Limb (tissue), 2 donors: ENCODE measurements around the gene MTHFR.
A peak's percentile ranks its signal among the peaks of the same experiment; 100 is the strongest.

Experiments used
- DNase-seq, 2 donors: peaks; one replicate each; pipeline ENCODE4 v3.0.0-alpha.2; 2016; ENCODE audit errors: extremely low spot score in 2 of 2

The MTHFR gene

GRCh38 chr1:11761285-11761684 lies 44.5 kb downstream of the MTHFR start:
- DNase-seq = no peak

- DNase-seq = no peak
Measured at GRCh38 chr1:11759791-11760190, 46.0 kb downstream of the MTHFR start.

GRCh38 chr1:11757047-11757446 lies 48.7 kb downstream of the MTHFR start:
- DNase-seq = no peak

- DNase-seq = no peak
Measured at GRCh38 chr1:11753555-11754208, 52.1 kb downstream of the MTHFR start.

DNA sequence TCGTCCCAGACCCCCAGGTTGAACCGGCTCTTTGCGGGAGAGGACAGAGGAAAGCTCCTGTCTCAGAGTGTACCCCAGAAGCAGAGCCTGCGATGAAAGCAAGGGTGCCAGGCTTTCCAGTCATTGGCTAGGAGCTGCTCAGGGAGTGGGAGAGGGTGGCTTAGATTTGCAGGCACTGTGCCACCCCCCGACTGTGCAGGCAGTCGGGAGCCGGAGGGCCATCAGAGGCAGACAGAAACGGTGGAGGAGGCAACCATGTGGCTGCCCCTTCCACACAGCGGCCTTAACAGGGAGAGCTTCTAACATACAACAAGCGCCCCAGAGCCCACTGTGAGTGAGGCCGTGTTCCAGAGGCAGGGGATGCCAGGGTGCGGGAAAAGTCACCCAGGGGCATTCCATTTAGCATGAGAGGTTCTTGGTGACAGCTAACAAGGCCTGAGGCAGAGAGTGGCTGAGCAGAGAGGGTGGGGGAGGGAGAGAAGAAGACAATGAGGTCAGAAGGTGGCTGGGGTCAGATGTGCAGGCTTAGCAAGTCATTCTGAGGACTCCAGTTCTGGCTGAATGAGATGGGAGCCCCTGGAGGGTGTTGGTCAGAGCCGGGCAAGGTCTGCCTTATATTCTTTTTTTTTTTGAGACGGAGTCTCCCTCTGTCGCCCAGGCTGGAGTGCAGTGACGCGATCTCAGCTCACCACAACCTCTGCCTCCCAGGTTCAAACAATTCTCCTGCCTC lies 53.2 kb downstream of the MTHFR start:
- no peak for DNase-seq

- no peak for DNase-seq
Measured at GRCh38 chr1:11751087-11751486, 54.7 kb downstream of the MTHFR start.

DNA sequence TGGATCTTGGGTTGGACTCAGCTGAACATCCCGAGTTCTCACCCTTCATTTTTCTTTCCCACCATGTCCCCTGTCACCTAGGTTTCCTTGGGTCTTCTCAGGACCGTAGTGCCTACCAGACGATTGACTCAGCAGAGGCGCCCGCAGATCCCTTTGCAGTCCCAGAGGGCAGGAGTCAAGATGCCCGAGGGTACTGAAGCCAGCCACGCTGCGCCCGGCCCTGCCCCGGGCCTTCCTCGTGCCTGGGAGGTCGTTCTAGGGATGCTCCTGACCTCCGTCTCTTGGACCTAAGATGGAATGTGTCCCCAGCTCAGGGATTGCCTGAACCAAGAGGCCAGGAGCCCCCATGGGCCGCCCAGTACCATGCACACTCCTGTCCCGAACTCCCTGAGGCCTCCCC lies 55.8 kb downstream of the MTHFR start:
- DNase-seq = no peak

GRCh38 chr1:11749203-11749689 lies 56.5 kb downstream of the MTHFR start:
- no peak for DNase-seq

DNA sequence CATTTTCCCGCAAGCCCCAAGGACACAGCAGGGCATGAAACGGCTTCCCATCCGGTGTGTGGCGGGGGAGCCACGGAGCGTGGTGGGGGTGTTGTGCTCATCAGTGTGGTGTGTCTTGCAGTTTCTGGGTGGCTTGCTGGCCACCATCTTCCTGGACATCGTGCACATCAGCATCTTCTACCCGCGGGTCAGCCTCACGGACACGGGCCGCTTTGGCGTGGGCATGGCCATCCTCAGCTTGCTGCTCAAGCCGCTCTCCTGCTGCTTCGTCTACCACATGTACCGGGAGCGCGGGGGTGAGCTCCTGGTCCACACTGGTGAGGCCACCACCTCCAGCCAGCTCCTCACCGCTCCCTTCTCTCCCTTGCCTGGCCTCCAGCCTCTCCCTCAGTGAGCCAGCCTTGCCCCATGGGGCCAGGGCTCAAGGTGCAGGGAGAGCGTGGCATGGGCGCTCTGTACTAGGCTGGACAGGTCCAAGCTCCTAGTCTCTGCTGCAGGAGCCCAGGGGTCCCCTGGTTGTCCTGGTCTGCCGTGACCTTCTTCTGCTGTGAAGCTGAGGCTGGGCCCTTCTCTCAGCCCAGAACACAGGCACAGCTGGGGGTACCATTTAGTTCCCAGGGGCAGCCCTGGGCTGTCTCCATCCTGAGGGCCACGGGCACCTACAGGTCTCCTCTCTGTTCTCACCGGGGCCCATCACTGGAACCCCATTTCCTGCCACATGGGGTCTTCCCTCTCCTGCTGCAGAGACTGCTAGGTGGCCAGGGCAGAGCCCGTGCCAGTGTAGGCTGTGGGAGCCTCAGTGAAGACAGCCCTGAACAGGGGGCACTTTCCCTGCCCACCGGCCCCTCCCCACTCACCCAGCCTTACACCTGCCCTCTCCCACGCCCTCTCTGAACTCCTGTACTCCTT lies 57.2 kb downstream of the MTHFR start:
- DNase-seq = no peak

DNA sequence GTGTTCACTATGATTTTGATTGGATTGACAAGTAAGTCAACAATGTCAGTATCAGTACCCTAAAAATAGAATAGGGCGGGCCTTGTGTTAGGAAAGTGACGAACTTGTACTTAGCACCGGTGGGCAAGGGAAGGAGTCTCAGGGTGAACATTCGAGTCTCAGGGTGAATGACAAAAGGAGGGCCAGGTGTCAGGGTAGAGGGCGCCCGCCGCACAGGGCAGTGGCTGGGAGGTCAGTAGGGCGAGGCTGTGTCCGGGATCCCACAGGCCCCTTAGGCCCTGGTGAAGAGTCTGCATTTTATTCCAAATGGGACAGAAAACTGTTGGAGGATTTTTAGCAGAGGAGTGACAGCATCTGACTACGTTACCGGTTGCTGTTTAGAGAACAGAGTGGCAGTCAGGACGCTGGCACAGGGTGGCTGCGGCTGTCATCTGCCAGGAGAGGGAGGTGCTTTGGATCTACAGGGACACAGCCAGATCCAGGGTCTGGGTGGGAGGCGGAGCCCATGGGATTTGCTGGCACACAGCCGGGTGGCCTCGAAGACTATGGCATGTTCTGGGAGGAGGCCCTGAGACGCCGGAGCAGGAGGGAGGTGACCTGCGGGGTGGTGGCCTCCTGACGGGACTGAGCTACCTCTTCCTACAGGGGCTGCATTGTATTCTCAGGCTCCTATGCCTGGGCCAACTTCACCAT lies 58.8 kb downstream of the MTHFR start:
- no peak for DNase-seq

DNA sequence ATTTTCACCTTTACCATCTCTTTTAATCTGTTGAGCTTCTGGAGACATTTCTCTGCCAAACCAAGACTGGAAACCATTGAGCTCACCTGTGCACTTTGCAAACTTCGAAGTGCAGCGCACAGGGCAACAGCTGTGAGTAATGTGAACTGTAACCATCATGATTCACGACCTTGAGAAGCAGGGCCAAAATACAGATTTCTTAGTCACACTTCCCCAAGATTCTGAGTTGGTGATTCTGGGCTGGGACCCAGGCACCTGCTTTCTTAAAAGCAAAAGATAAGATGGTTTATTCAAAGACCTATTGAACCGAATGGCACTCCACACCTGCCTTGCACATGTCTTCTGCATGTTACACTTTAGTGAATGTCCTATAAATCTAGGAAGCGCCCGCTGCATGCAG lies 59.7 kb downstream of the MTHFR start:
- no peak for DNase-seq

- DNase-seq = no peak
Measured at GRCh38 chr1:11744287-11744686, 61.5 kb downstream of the MTHFR start.

- DNase-seq = no peak
Measured at GRCh38 chr1:11741919-11742558, 63.7 kb downstream of the MTHFR start.

DNA sequence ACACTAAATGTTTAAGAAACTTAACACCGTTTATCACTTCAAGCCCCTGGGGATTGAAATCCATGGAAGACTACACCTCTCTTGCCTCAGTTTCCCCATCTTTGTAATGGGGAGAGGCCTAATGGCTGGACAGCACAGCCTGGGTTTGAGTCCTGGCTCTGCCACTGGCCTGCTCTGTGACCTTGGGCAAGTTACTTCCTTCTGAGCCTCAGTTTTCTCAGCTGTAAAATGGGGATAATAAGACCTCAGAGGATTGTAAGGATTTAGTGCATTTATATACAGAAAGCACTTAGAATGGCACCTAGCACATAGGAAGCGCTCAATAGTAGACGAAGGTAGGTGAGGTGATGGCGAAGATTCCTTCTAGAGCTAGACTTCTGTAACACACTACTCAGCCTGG lies 64.3 kb downstream of the MTHFR start:
- DNase-seq = no peak

DNA sequence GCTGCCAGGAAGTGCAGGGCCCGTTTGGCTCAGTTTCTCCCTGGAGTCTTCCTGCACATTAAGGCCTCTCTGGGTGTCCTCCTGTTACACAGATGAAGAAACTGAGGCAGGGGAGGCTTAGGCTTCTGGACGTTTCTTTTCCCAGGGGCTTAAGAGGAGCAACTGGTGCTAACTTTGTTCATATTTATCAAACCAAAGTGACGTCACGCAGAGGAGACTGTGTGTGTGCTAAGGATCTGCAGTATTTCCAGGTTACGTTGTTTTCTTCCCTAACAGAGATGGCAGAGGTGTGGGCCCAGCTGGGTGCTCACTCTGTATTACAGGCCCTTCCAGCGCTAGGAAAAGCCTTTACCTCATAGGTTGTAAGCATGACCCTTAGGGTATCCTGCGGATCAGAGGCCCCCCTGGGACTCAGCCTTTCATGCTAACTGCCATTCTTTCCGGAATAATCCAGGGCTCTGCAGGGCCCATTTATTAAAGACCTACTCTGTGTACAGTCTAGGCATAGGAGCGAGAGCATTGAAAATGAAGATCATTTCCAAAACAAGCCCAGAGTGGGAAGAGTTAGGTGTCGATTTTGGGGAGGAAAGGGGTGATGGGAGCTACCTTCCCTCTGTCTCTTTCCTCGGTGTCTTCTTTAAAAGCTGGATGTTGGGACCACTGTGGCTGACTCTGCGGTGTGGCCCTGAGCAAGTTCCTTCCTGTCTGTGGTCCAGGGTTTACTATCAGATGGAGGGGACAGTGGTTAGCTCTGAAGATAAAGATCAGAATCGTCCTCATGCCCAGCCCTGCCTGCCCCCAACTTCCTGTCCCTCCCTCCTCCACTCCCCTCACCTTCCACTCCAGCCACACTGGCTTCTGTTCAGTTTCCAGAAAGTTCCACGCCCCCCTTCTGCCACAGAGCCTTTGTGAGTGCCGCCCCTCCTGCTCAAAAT lies 65.2 kb downstream of the MTHFR start:
- no peak for DNase-seq

- no peak for DNase-seq
Measured at GRCh38 chr1:11738783-11739182, 67.0 kb downstream of the MTHFR start.

DNA sequence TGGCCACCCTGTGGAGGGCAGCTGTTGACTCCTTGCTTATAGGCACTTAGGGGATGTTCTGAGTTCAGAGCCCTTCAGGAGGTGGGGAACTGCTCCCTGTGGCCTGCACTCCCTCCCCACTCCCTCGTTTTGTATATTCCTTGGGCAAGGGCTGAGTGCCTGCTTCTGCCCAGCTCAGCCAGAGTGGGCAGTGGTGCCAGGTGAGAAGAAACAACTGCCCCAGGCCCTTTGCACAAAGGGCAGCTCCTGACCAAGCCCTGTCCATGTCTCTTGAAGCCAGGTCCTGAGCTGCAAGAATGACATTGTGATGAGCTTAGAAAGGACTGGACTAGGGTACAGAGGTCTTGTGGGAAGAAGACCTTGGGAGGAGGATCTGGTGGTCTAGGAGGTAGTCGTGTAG lies 67.7 kb downstream of the MTHFR start:
- DNase-seq = no peak

GRCh38 chr1:11736746-11737639 lies 68.8 kb downstream of the MTHFR start:
- peak in 1 of 2 donors; percentile 59 for DNase-seq
